ACC112 (cell line): Measurements from ENCODE around the gene ANGEL1.

Source experiments
- H2AFZ ChIP-seq: fragments of 200-600 bp; sonication (generic); one replicate; pipeline ENCODE4 v1.6.0; 2017; ENCODE audit warnings: antibody characterized with exemption, low read length; ENCODE audit not compliant: unreplicated experiment
- H3K27ac ChIP-seq: fragments of 200-600 bp; sonication (generic); 2 replicates; pipeline ENCODE4 v1.5.1; 2014; ENCODE audit warnings: low read depth, mild to moderate bottlenecking, antibody characterized with exemption, low read length, moderate library complexity
- H3K27me3 ChIP-seq: fragments of 200-600 bp; sonication (generic); 2 replicates; pipeline ENCODE4 v1.6.1; 2014; ENCODE audit warnings: mild to moderate bottlenecking, antibody characterized with exemption, low read length, moderate library complexity, mixed read lengths; ENCODE audit not compliant: insufficient read depth
- H3K36me3 ChIP-seq: fragments of 200-600 bp; sonication (generic); 2 replicates; pipeline ENCODE4 v1.6.1; 2016; ENCODE audit warnings: mild to moderate bottlenecking, antibody characterized with exemption, low read length, moderate library complexity, mixed read lengths; ENCODE audit not compliant: insufficient read depth
- H3K4me1 ChIP-seq: fragments of 200-600 bp; sonication (generic); one replicate; pipeline ENCODE4 v1.6.1; 2016; ENCODE audit warnings: low read length, mixed read lengths; ENCODE audit not compliant: insufficient read depth, unreplicated experiment, control insufficient read depth
- H3K4me3 ChIP-seq: fragments of 200-600 bp; sonication (generic); 2 replicates; pipeline ENCODE4 v1.5.1; 2014; ENCODE audit warnings: mild to moderate bottlenecking, low read depth, low read length
- H3K79me2 ChIP-seq: fragments of 200-600 bp; sonication (generic); one replicate; pipeline ENCODE4 v1.6.0; 2016; ENCODE audit warnings: low read length; ENCODE audit not compliant: control insufficient read depth, unreplicated experiment, insufficient read depth

The ANGEL1 gene

GRCh38 chr14:76834241-76834661 lies 21.6 kb upstream of the ANGEL1 start:
- H3K27me3 ChIP-seq = peaks cover 47% of the 10 kb centered on the region
- H3K27ac ChIP-seq = no peak overlapping the region
- no peak overlapping the region for H3K4me3 ChIP-seq
- H3K36me3 ChIP-seq = no peaks in the 10 kb centered on the region
- H2AFZ ChIP-seq = no peak overlapping the region
- H3K4me1 ChIP-seq = no peaks in the 10 kb centered on the region
- no peaks in the 10 kb centered on the region for H3K79me2 ChIP-seq

- no peaks in the 10 kb centered on the region for H3K36me3 ChIP-seq
- H2AFZ ChIP-seq = no peak overlapping the region
- no peak overlapping the region for H3K4me3 ChIP-seq
- H3K27ac ChIP-seq = no peak overlapping the region
- H3K4me1 ChIP-seq = no peaks in the 10 kb centered on the region
- H3K27me3 ChIP-seq = peaks cover 34% of the 10 kb centered on the region
- H3K79me2 ChIP-seq = no peaks in the 10 kb centered on the region
Observed at GRCh38 chr14:76833011-76833410, 20.3 kb upstream of the ANGEL1 start.

GRCh38 chr14:76832503-76832988 lies 19.9 kb upstream of the ANGEL1 start:
- Histone ChIP-seq H3K4me1 (no peaks in the 10 kb centered on the region), H3K27me3 (peaks cover 30% of the 10 kb centered on the region), H3K27ac (no peak overlapping the region), H3K79me2 (no peaks in the 10 kb centered on the region), H2AFZ (no peak overlapping the region), H3K36me3 (no peaks in the 10 kb centered on the region), H3K4me3 (no peak overlapping the region)

- peaks cover 33% of the 10 kb centered on the region for H3K27me3 ChIP-seq
- H2AFZ ChIP-seq = no peak overlapping the region
- H3K4me3 ChIP-seq = no peak overlapping the region
- no peak overlapping the region for H3K27ac ChIP-seq
- H3K36me3 ChIP-seq = no peaks in the 10 kb centered on the region
- no peaks in the 10 kb centered on the region for H3K4me1 ChIP-seq
- no peaks in the 10 kb centered on the region for H3K79me2 ChIP-seq
Observed at GRCh38 chr14:76830556-76830955, 17.9 kb upstream of the ANGEL1 start.

- H3K79me2 ChIP-seq = no peaks in the 10 kb centered on the region
- no peaks in the 10 kb centered on the region for H3K36me3 ChIP-seq
- no peak overlapping the region for H3K4me3 ChIP-seq
- no peak overlapping the region for H2AFZ ChIP-seq
- no peaks in the 10 kb centered on the region for H3K4me1 ChIP-seq
- H3K27me3 ChIP-seq = peaks cover 36% of the 10 kb centered on the region
- H3K27ac ChIP-seq = no peak overlapping the region
Observed at GRCh38 chr14:76829650-76830421, 17.2 kb upstream of the ANGEL1 start.

GRCh38 chr14:76829013-76829365 lies 16.3 kb upstream of the ANGEL1 start:
- Histone ChIP-seq H3K36me3 (no peaks in the 10 kb centered on the region), H2AFZ (no peak overlapping the region), H3K27ac (no peak overlapping the region), H3K79me2 (no peaks in the 10 kb centered on the region), H3K4me3 (no peak overlapping the region), H3K27me3 (peaks cover 32% of the 10 kb centered on the region; the same call in 1 of the 2 replicates), H3K4me1 (no peaks in the 10 kb centered on the region)

- peaks cover 30% of the 10 kb centered on the region; the same call in 1 of the 2 replicates for H3K27me3 ChIP-seq
- H3K4me1 ChIP-seq = no peaks in the 10 kb centered on the region
- H2AFZ ChIP-seq = peak overlapping the region; percentile 55
- no peaks in the 10 kb centered on the region for H3K79me2 ChIP-seq
- peak overlapping the region; percentile 68 for H3K4me3 ChIP-seq
- H3K36me3 ChIP-seq = no peaks in the 10 kb centered on the region
- no peak overlapping the region for H3K27ac ChIP-seq
Observed at GRCh38 chr14:76828339-76829012, 15.8 kb upstream of the ANGEL1 start.

- Histone ChIP-seq H3K27me3 (peaks cover 35% of the 10 kb centered on the region; the same call in 1 of the 2 replicates), H2AFZ (peak overlapping the region; percentile 55)
Observed at GRCh38 chr14:76827696-76828296, 15.1 kb upstream of the ANGEL1 start.

GRCh38 chr14:76826122-76826521 lies 13.4 kb upstream of the ANGEL1 start, which contains the start of gene LRRC74A:
LRRC74A (plus strand) TSS chr14:76826408; CDS start chr14:76826698, 290 bp downstream.
- Histone ChIP-seq H3K27me3 (peaks cover 30% of the 10 kb centered on the region; the same call in 1 of the 2 replicates), H3K4me3 (no peak within 1 kb of the TSS), H3K36me3 (no peaks in the 10 kb centered on the region), H2AFZ (no peak within 1 kb of the TSS), H3K4me1 (no peaks in the 10 kb centered on the region), H3K79me2 (no peaks in the 10 kb centered on the region), H3K27ac (no peak within 1 kb of the TSS)

More at GRCh38 chr14:76827696-76828296, 15.1 kb upstream of the ANGEL1 start:
- Histone ChIP-seq H3K4me1 (no peaks in the 10 kb centered on the region), H3K79me2 (no peaks in the 10 kb centered on the region), H3K4me3 (peak overlapping the region; percentile 68), H3K36me3 (no peaks in the 10 kb centered on the region), H3K27ac (no peak overlapping the region)

- Histone ChIP-seq H3K27me3 (peaks cover 51% of the 10 kb centered on the region), H3K4me3 (no peak overlapping the region), H2AFZ (no peak overlapping the region), H3K79me2 (no peaks in the 10 kb centered on the region), H3K36me3 (no peaks in the 10 kb centered on the region), H3K27ac (no peak overlapping the region), H3K4me1 (no peaks in the 10 kb centered on the region)
Observed at GRCh38 chr14:76820700-76821099, 8.0 kb upstream of the ANGEL1 start.
